ENCODE measurements around the gene DLX2. TPM values are rescaled to one million over a fixed set of nuclear protein-coding genes. Genes with fewer than 3 reads are reported as not detected.
A peak's percentile ranks its signal among the peaks of the same experiment; 100 is the strongest.

Gene DLX2
- total and polyA plus RNA-seq, 7 donors = not detected

DNA sequence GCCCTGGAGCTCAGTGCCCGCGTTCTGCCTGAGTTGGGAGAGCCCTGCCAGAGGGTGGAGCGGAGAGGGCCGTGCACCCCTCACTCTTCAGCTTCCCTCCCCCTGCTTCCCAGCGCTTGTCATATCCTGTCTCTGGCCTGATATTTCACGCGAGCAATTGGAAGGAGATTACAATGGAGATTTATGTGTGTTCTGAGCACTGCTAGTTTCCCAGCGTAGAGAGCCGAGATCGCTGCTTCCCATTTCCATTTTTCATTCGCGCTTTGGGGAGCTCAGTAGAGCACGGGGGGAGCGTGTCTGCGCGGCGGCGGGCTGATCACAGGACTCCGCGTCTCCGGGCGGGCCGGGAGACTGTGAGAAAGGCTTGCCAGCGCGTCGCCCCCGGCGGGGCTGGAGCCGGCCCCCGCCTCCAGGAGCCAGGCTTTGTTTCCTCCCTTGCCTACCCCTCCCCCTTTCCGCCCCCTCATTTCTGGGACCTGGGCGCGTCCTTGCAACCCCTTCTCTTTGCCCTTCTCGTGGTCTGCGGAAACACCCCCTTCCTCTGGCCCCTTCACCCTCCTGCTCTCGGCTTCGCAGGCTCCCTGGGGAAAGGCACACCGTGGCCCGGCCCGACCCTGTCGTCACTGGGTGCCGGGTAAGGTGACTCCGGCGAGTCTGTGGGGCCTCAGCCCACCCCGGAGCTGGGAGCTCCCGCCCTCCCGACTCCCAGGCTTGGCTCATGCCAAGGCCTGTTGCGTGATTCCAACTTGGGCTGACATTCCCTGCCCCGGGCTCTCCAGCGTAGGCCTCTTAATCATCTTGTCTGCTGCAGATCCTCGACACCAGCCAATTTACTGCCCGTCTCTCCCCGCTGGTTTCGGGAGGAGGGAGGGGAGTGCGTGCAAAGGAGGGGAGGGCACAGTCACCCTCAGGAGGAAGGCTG lies 5.8 kb downstream of the DLX2 start:
- Histone ChIP-seq H3K36me3 (ENCODE audit: insufficient read depth in 1 of 2, low read depth in 1 of 2) (no peaks in the 10 kb centered on the region), H3K9me3 (no peaks in the 10 kb centered on the region), H3K4me3 (peak overlapping the region; percentile 64), H3K27ac (no peak overlapping the region), H3K27me3 (ENCODE audit: insufficient read depth in 3 of 3, low read length in 2 of 3) (peaks cover 6 to 100% (median 78%) of the 10 kb centered on the region in 3 donors), H3K4me1 (peaks cover 67% of the 10 kb centered on the region)
- DNase-seq (no peak), ATAC-seq (peak in 2 of 4 donors; percentile 6 to 30)
- TF ChIP-seq, protein P1, sequence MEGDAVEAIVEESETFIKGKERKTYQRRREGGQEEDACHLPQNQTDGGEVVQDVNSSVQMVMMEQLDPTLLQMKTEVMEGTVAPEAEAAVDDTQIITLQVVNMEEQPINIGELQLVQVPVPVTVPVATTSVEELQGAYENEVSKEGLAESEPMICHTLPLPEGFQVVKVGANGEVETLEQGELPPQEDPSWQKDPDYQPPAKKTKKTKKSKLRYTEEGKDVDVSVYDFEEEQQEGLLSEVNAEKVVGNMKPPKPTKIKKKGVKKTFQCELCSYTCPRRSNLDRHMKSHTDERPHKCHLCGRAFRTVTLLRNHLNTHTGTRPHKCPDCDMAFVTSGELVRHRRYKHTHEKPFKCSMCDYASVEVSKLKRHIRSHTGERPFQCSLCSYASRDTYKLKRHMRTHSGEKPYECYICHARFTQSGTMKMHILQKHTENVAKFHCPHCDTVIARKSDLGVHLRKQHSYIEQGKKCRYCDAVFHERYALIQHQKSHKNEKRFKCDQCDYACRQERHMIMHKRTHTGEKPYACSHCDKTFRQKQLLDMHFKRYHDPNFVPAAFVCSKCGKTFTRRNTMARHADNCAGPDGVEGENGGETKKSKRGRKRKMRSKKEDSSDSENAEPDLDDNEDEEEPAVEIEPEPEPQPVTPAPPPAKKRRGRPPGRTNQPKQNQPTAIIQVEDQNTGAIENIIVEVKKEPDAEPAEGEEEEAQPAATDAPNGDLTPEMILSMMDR (IDR thresholded peaks at IDR 0.05) = no peak
- intact Hi-C loops (cut with DNase I) = loop anchor here in 1 of 2 donors (2.0 kb wide), 1 partner anchor 36 kb away; no protein-coding TSS in a partner anchor
- 5 to 7% (median 6%) methylated on average over 47 to 55 of the region's 55 CpGs for WGBS, 3 donors

DNA sequence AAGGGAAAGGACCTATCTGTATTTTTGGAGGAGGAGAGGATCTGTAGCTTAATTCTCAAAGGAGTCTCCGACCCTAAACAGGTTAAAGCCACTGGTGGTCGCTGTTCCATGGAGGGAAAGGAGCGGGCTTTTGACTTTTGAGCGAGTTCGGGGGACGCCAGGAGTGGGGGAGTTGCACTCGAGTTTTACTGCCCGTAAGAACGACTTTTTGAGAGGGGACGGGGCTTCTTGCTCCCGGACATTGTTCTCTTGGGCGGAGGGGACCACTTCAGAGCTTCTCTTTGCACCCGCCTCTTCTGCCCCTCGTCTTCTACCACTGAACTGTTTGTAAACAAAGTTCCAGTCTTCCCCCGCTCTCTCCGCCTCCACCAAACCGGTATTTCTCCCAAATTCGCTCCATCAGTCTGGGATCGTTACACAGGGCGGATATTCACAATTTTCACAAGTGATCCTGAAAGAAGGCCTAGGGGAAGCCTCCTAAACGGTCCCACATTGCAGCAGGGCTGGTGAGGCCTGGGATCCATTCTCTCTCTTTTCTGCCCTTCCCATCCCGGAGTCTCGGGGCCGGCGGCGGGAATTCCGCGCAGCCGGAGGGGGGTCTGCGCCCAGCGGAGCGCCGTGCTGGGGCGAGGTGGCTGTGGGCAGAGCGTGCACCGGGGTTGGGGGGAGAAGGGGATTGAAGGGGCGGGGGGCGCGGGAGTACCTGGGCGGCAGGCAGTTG lies 6.6 kb downstream of the DLX2 start:
- Histone ChIP-seq H3K4me3 (peak overlapping the region; percentile 64), H3K4me1 (peaks cover 58% of the 10 kb centered on the region)
- intact Hi-C loops (cut with DNase I) = loop anchor here in 1 of 2 donors (2.0 kb wide), 1 partner anchor 35 kb away; no protein-coding TSS in a partner anchor

DNA sequence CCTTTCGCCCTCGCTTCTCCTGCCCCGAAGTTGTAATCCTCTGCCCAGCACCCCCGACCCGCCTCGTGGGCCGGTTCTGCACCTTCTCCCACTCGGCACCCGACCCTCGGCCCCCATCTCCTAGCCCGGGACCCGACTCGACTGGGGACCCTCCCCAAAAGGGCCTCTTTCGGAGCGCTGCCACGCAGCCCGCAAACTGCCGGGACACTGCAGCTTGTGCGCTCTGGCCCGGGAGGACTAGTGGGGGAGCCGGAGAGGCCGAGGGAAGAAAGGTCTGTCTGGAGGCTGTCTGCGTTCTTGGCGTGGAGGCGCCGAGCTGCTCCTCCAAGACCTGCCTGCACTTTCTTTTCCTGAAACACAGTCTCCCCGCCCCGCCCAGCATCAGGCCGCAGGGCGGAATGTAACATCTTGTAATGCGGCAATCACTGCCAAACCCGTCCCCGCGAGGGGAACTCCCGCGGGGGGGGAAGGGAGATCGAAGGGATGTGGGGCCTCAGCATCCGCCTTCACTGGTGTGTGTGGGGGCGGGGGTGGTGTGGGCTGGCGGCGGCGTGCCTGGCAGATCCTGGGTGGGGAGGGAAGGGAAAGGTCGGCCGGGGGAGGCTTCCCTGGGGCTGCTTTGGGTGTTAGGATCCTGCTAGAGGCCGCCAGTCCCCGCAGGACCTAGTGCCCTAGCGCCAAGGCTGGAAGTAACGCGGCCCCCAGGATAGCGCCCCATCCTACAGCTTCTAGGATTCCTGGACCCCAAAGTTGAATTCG lies 7.4 kb downstream of the DLX2 start:
- no peaks in the 10 kb centered on the region for H3K9me3 ChIP-seq
- no peaks in the 10 kb centered on the region for H3K36me3 ChIP-seq (ENCODE audit: insufficient read depth in 1 of 2, low read depth in 1 of 2)
- peak overlapping the region; percentile 64 for H3K4me3 ChIP-seq
- peaks cover 52% of the 10 kb centered on the region for H3K4me1 ChIP-seq
- intact Hi-C loops (cut with DNase I) = no loop called here
- H3K27me3 ChIP-seq (ENCODE audit: insufficient read depth in 3 of 3, low read length in 2 of 3) = peaks cover 6 to 100% (median 70%) of the 10 kb centered on the region in 3 donors
- TF ChIP-seq, protein P1 (IDR thresholded peaks at IDR 0.05) = no peak
- DNase-seq (peak in 1 of 2 donors; percentile 66), ATAC-seq (peak; percentile 17 to 42 (median 34))
- 1 to 2% (median 2%) methylated on average over 46 to 51 of the region's 51 CpGs for WGBS, 3 donors
- no peak overlapping the region for H3K27ac ChIP-seq

More for the DNA sequence above, 6.6 kb downstream of the DLX2 start:
- WGBS, 3 donors = 5 to 6% (median 5%) methylated on average over 32 to 40 of the region's 40 CpGs
- H3K27ac ChIP-seq = no peak overlapping the region
- TF ChIP-seq, protein P1 (IDR thresholded peaks at IDR 0.05) = no peak
- H3K9me3 ChIP-seq = no peaks in the 10 kb centered on the region
- no peaks in the 10 kb centered on the region for H3K36me3 ChIP-seq (ENCODE audit: insufficient read depth in 1 of 2, low read depth in 1 of 2)
- ATAC-seq (peak in 1 of 4 donors; percentile 12), DNase-seq (no peak)
- peaks cover 6 to 100% (median 71%) of the 10 kb centered on the region in 3 donors for H3K27me3 ChIP-seq (ENCODE audit: insufficient read depth in 3 of 3, low read length in 2 of 3)

DNA sequence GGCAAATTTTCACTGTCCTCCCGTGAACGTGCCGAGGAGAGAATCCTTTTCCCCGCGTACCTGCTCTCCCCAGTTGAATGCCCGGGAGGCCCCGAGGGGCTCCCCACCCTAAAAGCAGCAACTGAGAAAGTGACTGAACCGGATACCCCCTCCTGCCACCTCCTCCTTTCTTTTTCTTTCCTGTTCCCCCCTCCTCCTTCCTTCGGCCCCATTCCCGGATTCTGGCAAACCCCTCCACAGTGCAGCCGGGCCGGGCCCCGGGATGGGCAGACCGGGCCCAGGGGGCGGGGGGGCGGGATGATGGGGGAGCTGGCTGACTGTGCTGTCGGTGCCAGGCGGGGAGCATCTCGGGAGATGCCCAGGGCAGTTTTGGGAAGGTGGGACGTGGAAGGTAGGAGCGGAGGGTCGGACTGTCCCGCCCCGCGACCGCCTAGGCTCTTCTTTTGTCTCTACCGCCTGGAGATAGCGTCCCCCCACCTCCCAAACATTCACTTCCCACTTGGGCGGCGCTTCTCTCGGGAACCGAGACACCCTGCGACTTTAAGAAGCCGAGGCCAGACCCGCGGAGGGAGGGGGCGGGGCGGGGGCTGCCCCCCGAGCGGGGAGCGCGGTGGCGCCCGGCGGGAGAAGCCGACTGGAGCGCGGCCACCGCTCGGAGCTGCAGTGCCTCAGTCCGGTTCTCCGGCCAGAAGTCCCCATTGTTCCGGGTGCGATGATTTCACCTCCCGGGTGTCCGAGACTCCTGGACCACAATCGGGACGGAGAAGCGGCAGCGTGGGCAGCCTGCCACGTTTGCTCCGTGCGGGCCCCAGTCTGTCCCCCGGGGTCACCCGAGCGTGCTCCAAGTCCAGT lies 8.2 kb downstream of the DLX2 start:
- intact Hi-C loops (cut with DNase I) = no loop called here
- TF ChIP-seq, protein P1 (IDR thresholded peaks at IDR 0.05) = no peak
- no peak for DNase-seq

More for the DNA sequence above, 8.2 kb downstream of the DLX2 start:
- Histone ChIP-seq H3K27me3 (ENCODE audit: insufficient read depth in 3 of 3, low read length in 2 of 3) (peaks cover 6 to 100% (median 72%) of the 10 kb centered on the region in 3 donors), H3K4me1 (peaks cover 47% of the 10 kb centered on the region), H3K9me3 (no peaks in the 10 kb centered on the region), H3K36me3 (ENCODE audit: insufficient read depth in 1 of 2, low read depth in 1 of 2) (no peaks in the 10 kb centered on the region), H3K4me3 (peak overlapping the region; percentile 64), H3K27ac (no peak overlapping the region)
- 1 to 2% (median 2%) methylated on average over 52 to 66 of the region's 66 CpGs for WGBS, 3 donors
- peak in 3 of 4 donors; percentile 14 to 37 (median 19) for ATAC-seq

Data from psoas muscle (tissue), 8 donors.